HEK293T (cell line): Measurements from ENCODE around the gene SIDT2.

ENCODE experiments used
- ARNT ChIP-seq: fragments of 450-650 bp; IDR thresholded peaks from 2 replicates; pipeline ENCODE4 v1.6.1; 2017; ENCODE audit warnings: mild to moderate bottlenecking
- BHLHE40 ChIP-seq: fragments of 450-650 bp; IDR thresholded peaks from 2 replicates; pipeline ENCODE4 v1.6.1; 2016; ENCODE audit warnings: mild to moderate bottlenecking, moderate library complexity, borderline replicate concordance
- CTBP1 ChIP-seq: fragments of 450-650 bp; IDR thresholded peaks from 2 replicates; pipeline ENCODE4 v1.6.1; 2016; ENCODE audit warnings: borderline replicate concordance
- ELF4 ChIP-seq: fragments of 450-650 bp; IDR thresholded peaks from 2 replicates; pipeline ENCODE4 v1.6.1; 2017; ENCODE audit warnings: antibody characterized with exemption
- FOXA1 ChIP-seq: fragments of 450-650 bp; IDR thresholded peaks from 2 replicates; pipeline ENCODE4 v1.6.1; 2016; ENCODE audit warnings: mild to moderate bottlenecking
- FOXK2 ChIP-seq: fragments of 450-650 bp; IDR thresholded peaks from 2 replicates; pipeline ENCODE4 v1.6.1; 2016; ENCODE audit warnings: mild to moderate bottlenecking
- FOXM1 ChIP-seq: fragments of 450-650 bp; IDR thresholded peaks from 2 replicates; pipeline ENCODE4 v1.6.1; 2017; ENCODE audit warnings: mild to moderate bottlenecking, borderline replicate concordance
- HDGF ChIP-seq: fragments of 450-650 bp; IDR thresholded peaks from 2 replicates; pipeline ENCODE4 v1.6.1; 2017; ENCODE audit warnings: antibody characterized with exemption, borderline replicate concordance
- L3MBTL2 ChIP-seq: fragments of 450-650 bp; conservative IDR thresholded peaks from 2 replicates; pipeline ENCODE4 v1.6.1; 2016; ENCODE audit warnings: mild to moderate bottlenecking
- PKNOX1 ChIP-seq: fragments of 450-650 bp; IDR thresholded peaks from 2 replicates; pipeline ENCODE4 v1.6.1; 2016
- SP1 ChIP-seq: fragments of 450-650 bp; IDR thresholded peaks from 2 replicates; pipeline ENCODE4 v1.6.1; 2017
- SUZ12 ChIP-seq: fragments of 450-650 bp; IDR thresholded peaks from 2 replicates; pipeline ENCODE4 v1.6.1; 2016; ENCODE audit warnings: mild to moderate bottlenecking
- TARDBP ChIP-seq: fragments of 450-650 bp; IDR thresholded peaks from 2 replicates; pipeline ENCODE4 v1.6.1; 2016
- ZNF384 ChIP-seq: fragments of 450-650 bp; IDR thresholded peaks from 2 replicates; pipeline ENCODE4 v1.6.1; 2016

- no peak for TF ChIP-seq SP1
- no peak for TF ChIP-seq FOXA1
- TF ChIP-seq ELF4, result no peak
- no peak for TF ChIP-seq BHLHE40
- TF ChIP-seq ARNT, result no peak
- no peak for TF ChIP-seq SUZ12
- no peak for TF ChIP-seq HDGF
- no peak for TF ChIP-seq CTBP1
- no peak for TF ChIP-seq TARDBP
- no peak for TF ChIP-seq FOXM1
- no peak for TF ChIP-seq PKNOX1
- TF ChIP-seq FOXK2, result no peak
- TF ChIP-seq L3MBTL2, result no peak
- TF ChIP-seq ZNF384, result no peak
Observed at GRCh38 chr11:117187428-117187798, 8.9 kb downstream of the SIDT2 start.
